Heart left ventricle (tissue), 13 donors: Measurements from ENCODE around the gene NAALADL2.

Experiments
- POLR2A ChIP-seq, 2 donors: fragments of 450-650 bp; IDR thresholded peaks; one replicate each; pipeline ENCODE4 v1.6.1; 2017; ENCODE audit warnings: antibody characterized with exemption in 2 of 2, mild to moderate bottlenecking in 2 of 2, moderate library complexity in 2 of 2
- TF ChIP-seq, protein P1 (sequence below), 12 donors: fragments of 200-600 bp; sonication (generic) in 4 of 12; IDR thresholded peaks; one replicate each; pipeline versions ENCODE4 v1.5.0 to v1.8.0; 2018 to 2022; ENCODE audit warnings: antibody characterized with exemption in 12 of 12, mild to moderate bottlenecking in 5 of 12
- donor health status: ischemic (EF 13 %, LVEDD 7.1; RV severe dilation, severe dysfunction).
- donor health status: DM: no; HTN: yes; CAD: no.
- donor health status: DM: no; HTN: no; CAD: no.
- donor health status: ischemic (EF 25% LVEDD 6.9; RV normal size, moderate dysfunction).
- donor health status: ischemic (EF 25% LVEDD 5.7; RV mildly dilated, moderate dysfunction).
- donor health status: ischemic (EF 35%, LVEDD 5.7; RV mildly dilated, moderate dysfunction).
- donor health status: nonischemic (EF 11% LVEDD 7.7; RV severe dilation, severe dysfunction).
- donor health status: DM: yes; HTN: yes; CAD: no.
- donor health status: PGD.
- donor health status: ischemic (EF 29% LVEDD 5.4; RV normal size, mild dysfunction).
- donor health status: nonischemic (EF 23%, LVEDD 6.1; RV moderate dilation, normal function).

- TF ChIP-seq, protein P1, sequence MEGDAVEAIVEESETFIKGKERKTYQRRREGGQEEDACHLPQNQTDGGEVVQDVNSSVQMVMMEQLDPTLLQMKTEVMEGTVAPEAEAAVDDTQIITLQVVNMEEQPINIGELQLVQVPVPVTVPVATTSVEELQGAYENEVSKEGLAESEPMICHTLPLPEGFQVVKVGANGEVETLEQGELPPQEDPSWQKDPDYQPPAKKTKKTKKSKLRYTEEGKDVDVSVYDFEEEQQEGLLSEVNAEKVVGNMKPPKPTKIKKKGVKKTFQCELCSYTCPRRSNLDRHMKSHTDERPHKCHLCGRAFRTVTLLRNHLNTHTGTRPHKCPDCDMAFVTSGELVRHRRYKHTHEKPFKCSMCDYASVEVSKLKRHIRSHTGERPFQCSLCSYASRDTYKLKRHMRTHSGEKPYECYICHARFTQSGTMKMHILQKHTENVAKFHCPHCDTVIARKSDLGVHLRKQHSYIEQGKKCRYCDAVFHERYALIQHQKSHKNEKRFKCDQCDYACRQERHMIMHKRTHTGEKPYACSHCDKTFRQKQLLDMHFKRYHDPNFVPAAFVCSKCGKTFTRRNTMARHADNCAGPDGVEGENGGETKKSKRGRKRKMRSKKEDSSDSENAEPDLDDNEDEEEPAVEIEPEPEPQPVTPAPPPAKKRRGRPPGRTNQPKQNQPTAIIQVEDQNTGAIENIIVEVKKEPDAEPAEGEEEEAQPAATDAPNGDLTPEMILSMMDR (IDR thresholded peaks at IDR 0.05), result no peak
- no peak for TF ChIP-seq POLR2A (IDR thresholded peaks at IDR 0.05)
Observed at GRCh38 chr3:175269394-175269793, 410.3 kb downstream of the NAALADL2 start.
